LNCaP clone FGC (cell line): ENCODE data around the gene CCDC92.

Source experiments
- DNase-seq: peaks from one replicate; pipeline ENCODE4 v3.0.0-alpha.2; 2011; ENCODE audit warnings: low read depth
- H3K4me3 ChIP-seq: 2 replicates; pipeline ENCODE4 v1.5.1; 2011; ENCODE audit warnings: mild to moderate bottlenecking, low read depth, low read length, control low read depth
- TF ChIP-seq, protein P1 (sequence below): IDR thresholded peaks from 2 replicates; pipeline ENCODE4 v1.5.1; 2012; ENCODE audit warnings: mild to moderate bottlenecking; ENCODE audit not compliant: control insufficient read depth, insufficient read depth; ENCODE audit errors: extremely low read depth

The CCDC92 gene

DNA sequence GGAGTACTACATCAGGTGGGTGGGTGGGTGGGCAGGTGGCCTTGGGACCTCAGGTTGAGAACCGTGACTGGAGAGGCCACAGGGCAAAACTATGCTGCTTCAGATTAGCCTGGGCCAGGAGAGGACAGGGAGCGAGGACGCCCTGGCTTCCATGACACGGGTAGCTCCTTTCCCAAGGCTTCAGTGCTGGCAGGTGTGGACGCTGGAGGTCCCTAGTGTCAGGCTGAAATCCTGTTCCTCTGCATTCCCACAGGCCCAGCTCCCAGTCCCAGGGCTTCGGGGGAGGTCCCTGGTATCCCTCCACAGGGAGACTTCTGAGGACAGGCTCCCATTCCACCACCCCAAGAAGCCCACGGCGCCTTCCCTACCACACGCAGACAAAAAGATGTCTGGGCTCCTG lies 31.6 kb downstream of the CCDC92 start:
- H3K4me3 ChIP-seq = no peak overlapping the region
- TF ChIP-seq, protein P1, sequence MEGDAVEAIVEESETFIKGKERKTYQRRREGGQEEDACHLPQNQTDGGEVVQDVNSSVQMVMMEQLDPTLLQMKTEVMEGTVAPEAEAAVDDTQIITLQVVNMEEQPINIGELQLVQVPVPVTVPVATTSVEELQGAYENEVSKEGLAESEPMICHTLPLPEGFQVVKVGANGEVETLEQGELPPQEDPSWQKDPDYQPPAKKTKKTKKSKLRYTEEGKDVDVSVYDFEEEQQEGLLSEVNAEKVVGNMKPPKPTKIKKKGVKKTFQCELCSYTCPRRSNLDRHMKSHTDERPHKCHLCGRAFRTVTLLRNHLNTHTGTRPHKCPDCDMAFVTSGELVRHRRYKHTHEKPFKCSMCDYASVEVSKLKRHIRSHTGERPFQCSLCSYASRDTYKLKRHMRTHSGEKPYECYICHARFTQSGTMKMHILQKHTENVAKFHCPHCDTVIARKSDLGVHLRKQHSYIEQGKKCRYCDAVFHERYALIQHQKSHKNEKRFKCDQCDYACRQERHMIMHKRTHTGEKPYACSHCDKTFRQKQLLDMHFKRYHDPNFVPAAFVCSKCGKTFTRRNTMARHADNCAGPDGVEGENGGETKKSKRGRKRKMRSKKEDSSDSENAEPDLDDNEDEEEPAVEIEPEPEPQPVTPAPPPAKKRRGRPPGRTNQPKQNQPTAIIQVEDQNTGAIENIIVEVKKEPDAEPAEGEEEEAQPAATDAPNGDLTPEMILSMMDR = no peak
- no peak for DNase-seq

DNA sequence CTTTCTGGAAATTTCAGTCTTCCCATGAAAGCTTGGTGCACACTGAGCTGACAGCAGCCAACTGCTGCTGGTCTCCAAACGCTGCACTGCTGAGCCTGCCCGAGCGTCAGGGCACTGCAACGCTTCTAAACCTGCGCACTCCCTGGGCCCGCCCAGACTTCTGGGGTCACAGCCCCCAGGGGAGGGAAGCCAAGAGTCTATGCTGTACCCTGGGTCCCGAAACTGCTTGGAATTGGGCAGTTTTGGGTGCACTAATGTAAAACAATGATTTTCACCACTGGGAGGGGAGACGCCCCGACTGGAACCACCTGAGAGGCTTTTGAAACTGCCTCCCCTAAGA lies 32.0 kb downstream of the CCDC92 start:
- no peak overlapping the region for H3K4me3 ChIP-seq
- DNase-seq = no peak
- TF ChIP-seq, protein P1 = no peak

DNA sequence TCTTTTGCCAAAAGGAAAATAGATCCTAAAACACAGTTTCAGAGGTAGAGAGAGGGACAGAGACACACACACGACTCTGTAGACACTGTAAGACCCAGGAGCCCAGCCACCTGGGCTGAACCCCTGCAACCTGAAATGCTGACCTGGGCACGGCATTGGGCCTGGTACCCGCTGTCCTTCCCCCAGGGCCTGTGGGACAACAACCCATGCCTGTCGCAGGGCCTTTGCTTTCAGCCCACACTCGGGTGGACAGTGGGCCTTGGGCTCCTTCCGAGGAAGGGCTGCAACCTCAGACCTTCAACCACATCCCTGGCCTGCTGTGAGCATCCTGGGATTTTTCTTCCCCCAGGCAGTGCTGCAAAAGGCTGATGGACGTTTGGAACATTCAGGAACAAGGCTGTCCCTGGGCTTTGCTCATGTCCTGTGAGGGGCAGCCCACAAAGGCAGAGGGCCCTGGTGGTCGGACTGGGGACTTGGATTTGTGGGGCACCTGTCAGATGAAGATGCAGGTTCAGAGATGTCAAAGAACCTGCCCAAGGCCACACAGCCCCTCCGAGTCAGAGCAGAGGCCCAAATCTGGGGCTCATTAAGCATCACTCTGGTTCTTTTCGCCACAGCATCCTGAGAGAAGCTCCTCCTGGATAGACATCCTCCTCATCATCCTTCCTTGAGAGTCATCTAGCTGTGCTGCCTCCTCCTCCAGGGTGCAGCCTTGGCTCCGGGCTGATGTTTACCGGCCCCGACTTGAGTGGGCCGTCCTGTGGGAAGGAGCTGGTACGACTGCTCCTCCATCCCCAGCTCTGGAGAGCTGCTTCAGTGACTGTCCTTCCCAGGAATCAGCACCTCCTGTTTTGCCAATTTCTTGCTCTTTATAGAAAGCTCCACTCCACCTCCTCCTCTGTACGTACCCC lies 32.7 kb downstream of the CCDC92 start:
- no peak for DNase-seq
- H3K4me3 ChIP-seq = no peak overlapping the region
- TF ChIP-seq, protein P1 = no peak

DNA sequence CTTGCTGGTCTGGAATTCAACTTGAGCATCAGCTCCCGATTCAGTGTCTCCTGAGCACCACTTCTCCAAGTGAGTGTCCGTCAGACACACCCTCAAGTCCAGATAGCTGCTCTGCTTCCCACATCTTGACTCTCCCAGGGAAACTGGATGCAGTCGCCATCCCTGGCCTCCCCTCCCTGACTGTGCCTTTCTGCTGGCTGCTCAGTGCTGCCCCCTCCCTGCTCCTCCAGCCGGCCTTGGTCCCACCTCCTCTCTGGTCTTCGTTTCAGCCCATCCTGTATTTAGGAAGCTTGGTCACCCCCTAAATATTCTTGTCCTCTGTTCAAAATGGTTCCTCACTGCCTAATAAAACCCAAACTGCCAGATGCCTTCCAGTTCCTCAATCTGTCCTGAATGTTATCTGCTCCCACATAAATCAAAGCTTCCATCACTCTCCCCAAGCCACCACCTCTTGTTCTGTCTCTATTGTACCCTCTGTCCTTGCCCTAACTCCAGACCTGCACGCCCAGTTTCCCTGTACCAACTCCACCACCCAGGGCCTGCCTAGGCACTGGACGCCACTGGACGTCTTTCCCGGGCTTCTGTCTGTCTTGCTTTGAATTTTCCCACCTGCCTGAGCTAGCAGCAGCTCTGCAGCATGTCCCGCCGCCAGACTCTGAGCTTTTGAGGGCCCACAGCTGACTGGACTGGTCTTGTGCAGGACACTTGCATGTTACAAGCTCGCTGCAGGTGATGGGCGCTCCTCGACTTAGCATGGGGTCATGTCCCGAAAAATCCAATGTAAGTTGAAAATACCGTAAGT lies 33.8 kb downstream of the CCDC92 start:
- TF ChIP-seq, protein P1 = peak; percentile 15; the same call in 1 of the 2 replicates
- DNase-seq = no peak
- no peak overlapping the region for H3K4me3 ChIP-seq

DNA sequence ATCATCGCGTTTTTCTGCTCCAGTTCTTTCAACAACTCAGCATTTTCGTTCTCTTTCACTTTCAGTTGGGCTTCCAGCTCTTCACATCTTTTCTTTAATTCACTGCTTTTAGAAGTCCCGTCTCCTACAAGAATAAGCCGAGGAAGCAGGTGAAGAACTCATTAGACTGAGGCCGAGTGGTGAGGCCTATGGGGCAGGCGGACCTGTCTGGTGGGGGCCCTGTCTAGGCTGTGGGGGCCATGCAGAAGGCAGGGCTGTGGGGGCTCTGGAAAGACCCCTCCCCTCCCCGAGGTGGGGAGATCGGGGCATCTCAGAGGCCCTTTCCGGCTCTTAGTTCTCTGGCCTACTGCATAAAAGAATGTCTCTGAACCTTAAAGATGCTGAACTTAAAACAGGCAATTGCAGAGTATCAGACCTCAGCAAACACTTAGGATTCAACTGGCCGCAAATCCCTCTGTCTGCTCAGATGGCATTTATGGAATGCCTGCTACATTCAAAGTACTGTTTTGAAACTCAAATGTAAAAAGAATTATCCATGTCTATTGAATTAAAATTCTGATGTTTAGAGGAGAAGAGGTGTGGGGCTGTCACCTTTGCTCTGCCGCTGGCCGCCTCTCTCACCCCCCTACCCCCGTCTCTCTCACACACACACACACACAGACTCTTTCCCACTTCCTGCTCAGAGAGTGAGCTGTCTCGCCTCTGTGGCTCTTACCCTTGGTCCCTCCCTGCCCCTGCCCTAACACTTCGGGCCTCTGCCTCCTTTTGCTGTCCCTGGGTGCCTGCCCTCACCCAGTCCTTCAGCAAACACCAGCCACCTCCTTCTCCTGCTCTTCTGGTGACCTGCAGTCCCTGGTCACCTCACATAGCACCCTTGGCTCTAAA lies 34.7 kb downstream of the CCDC92 start:
- TF ChIP-seq, protein P1 = no peak
- DNase-seq = no peak
- H3K4me3 ChIP-seq = no peak overlapping the region

DNA sequence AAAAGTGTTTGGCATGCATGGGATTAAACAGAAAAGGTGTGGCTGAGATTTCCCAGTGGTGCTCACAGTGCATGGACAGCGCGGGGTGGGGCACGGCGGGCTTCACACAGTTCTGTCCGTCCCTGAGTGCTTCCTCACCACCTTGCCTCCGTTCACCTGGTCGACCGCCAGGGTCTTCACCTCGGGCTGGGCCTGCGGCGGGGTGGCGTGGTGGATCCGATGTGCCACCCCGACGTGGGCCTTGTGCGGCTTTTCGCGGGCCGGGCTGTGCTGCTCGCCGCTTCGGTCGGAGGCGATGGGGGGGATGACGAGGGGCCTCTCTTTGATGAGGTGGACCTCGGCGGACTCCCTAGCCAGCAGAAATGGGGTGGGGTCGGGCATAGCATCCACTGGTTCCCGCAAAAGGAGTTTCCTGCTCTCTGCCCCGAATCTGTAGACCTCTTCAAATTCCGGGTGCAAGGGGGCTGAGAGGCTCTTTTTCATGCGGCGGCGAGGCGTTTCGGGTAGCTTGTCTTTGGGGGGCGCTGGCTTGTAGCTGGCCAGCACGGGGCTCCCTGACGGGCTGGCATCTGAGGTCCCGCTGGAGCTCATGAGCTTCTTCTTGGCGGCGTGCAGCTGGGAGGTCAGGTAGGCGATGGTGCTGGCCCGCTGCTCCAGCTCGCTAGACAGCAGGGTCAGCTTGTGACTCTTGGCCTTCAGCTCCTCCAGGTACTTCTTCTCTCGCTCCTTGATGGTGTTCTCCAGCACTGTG lies 35.5 kb downstream of the CCDC92 start:
- DNase-seq = no peak
- TF ChIP-seq, protein P1 = no peak
- no peak overlapping the region for H3K4me3 ChIP-seq
